Spleen (tissue), 7 donors: ENCODE measurements around the gene CILP.

Source experiments
- CTCF ChIP-seq, 11 experiments: fragments of 200-600 bp in 7 of 11; fragments of 450-650 bp in 4 of 11; sonication (generic) in 4 of 11; IDR thresholded peaks in 8 of 11; conservative IDR thresholded peaks in 3 of 11; 1 replicate in 7 of 11; 2 replicates in 4 of 11; pipeline versions ENCODE4 v1.4.0 to v1.8.0; 2016 to 2021; ENCODE audit warnings: antibody characterized with exemption in 11 of 11, inconsistent platforms in 4 of 11, mild to moderate bottlenecking in 1 of 11
- POLR2A ChIP-seq, 3 donors: fragments of 450-650 bp; IDR thresholded peaks; one replicate each; pipeline ENCODE4 v1.5.1; 2017; ENCODE audit warnings: antibody characterized with exemption in 3 of 3, mild to moderate bottlenecking in 1 of 3
- donor health status: DM: no; HTN: no; CAD: no; lungs with moderate emphysema.
- donor health status: DM: no; HTN: no; CAD: no.
- donor health status: DM: no; HTN: no; CAD: no.

- no peak for TF ChIP-seq CTCF (IDR thresholded peaks at IDR 0.05 in 8 of 11, conservative IDR thresholded peaks at IDR 0.05 in 3 of 11)
- TF ChIP-seq POLR2A (IDR thresholded peaks at IDR 0.05) = no peak
Measured at GRCh38 chr15:65207280-65207840, 3.9 kb downstream of the CILP start.
